ENCODE data around the gene LRFN3.
"Not testable (repeated sequence)": the region's sequence is repeated elsewhere in the genome, so short reads cannot be mapped to it uniquely, and the experiment has no call there.

Gene LRFN3

GRCh38 chr19:35935911-35936737 is at the start of gene LRFN3:
Gene LRFN3 (plus strand): TSS chr19:35936374. CDS start chr19:35939426, 3,052 bp downstream.
- DNase-seq (ENCODE audit: low read depth, low spot score), result peak; percentile 24

GRCh38 chr19:35887197-35887596 is 49.0 kb upstream of the LRFN3 start:
- no peak for DNase-seq (ENCODE audit: low read depth, low spot score)

GRCh38 chr19:35888398-35888797 is 47.8 kb upstream of the LRFN3 start:
- DNase-seq (ENCODE audit: low read depth, low spot score), result no peak

- DNase-seq (ENCODE audit: low read depth, low spot score), result no peak
Observed at GRCh38 chr19:35889370-35890112, 46.6 kb upstream of the LRFN3 start.

DNA sequence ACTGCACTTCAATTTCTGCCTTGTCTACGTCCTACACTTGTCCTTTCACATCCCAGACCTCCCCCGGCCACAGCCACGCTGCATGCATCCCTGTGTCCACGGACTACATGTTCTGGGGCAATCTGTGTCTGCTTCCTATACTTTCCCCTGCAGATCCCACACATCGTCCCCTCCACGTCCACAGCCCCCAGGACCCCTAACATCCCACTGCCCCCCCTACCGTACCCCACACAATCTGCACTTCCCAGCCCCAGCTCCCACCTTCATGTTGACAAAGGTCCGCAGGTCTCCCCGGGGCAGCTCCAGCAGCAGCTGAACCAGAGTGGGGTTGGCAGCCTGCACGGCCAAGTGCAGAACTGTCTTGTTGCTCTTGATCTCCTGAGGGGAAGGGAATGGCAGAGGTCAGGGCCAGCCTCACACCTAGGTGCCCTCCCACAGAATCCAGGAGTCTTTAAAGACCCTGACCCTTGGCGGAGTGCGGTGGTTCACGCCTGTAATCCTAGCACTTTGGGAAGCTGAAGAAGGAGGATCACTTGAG is 46.0 kb upstream of the LRFN3 start:
- no peak for DNase-seq (ENCODE audit: low read depth, low spot score)

- not testable (repeated sequence) for DNase-seq (ENCODE audit: low read depth, low spot score)
Observed at GRCh38 chr19:35891819-35892218, 44.4 kb upstream of the LRFN3 start.

DNA sequence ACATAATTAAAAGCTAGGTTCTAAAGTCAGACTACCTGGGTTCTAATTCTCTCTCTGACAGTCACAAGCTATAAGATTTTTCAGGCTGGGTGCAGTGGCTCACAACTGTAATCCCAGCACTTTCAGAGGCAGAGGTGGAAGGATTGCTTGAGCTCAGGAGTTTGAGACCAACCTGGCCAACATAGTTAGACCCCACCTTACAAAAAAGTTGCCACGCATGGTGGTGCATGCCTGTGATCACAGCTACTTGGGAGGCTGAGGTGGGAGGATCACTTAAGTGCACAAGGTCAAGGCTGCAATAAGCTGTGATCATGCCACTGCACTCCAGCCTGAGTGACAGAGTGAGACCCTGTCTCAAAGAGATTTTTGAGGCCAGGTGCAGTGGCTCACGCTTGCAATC is 41.8 kb upstream of the LRFN3 start:
- no peak for DNase-seq (ENCODE audit: low read depth, low spot score)

DNA sequence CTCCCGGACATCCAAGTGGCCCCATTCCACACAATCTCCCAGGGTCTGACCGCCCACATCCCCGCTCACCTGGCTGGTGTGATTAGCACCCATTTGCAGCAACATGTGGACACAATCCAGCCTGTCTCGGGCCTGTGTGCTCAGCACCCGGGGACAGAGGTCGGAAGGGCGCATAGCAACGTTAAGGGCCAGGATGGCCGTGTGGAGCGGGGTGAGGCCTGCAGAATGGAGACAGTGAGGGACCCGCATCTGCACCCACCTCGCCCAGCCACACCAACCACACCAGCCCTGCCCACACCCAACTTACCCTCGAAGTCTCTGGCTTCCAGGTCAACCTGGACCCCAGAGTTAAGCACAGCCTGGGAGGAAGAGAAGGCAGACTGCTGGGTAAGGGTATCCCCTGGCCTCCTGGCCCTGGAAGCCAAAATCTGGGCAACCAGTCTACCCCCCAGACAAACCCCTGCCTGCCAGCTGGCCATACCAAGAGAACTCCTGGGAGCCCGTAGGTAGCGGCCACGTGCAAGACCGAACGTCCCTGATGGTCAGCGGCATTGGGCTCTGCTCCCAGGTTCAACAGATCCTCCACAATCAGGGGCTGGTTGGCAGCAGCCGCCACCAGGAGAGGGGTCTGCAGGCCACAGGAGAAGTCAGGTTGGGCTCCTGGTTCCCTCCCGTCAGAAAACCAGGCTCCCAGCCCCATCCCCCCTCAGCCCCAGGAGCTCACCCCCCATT is 40.1 kb upstream of the LRFN3 start:
- DNase-seq (ENCODE audit: low read depth, low spot score), result no peak

- no peak for DNase-seq (ENCODE audit: low read depth, low spot score)
Observed at GRCh38 chr19:35896643-35897040, 39.5 kb upstream of the LRFN3 start.

DNA sequence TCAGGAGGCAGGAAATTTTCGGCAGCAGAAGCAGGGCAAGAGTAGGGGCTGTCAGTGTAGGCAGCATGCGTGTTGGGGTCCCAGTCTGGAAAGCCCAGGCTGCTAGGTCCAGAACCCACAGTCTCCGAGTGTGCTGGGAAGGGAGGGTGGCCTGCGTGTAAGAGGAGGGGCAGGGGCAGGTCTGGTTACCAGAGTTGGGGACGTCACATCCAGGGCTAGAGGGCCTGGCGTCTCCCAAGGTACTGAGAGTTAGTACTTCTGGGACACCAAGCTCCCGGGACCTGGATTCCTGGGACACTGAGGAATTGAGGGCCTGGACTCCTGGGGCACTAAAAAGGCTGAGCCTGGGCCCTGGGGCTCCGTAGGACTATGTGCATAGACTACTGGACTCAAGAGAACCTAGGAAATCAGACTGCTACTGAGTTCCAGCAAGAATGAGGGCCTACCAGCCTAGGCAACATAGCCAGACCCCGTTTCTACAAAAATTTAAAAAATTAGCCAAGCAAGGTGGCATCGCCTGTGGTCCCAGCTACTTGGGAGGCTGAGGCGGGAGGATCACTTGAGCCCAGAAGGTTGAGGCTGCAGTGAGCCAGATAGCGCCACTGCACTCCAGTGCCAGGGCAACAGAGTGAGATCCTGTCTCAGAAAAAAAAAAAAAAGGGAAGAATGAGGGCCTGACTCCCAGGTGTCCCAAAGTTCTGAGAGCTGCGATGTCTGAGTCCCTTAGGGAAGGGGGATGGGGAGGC is 38.3 kb upstream of the LRFN3 start:
- DNase-seq (ENCODE audit: low read depth, low spot score), result no peak

DNA sequence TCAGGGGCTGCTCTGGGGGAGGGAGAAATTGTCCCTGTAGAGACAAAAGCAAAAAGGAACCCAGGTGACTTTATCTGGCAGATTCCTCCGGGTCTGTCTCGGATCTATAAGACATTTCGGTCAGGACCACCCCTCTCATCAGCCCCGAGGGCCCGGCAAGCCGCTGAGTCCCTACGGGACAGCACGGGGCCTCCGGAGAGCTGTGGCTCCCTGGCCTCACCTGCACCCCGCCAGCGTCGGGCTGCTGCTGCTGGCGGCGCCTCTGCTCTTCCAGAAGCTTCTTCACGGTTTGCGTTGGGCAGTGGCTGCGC is 37.7 kb upstream of the LRFN3 start:
- DNase-seq (ENCODE audit: low read depth, low spot score), result no peak

DNA sequence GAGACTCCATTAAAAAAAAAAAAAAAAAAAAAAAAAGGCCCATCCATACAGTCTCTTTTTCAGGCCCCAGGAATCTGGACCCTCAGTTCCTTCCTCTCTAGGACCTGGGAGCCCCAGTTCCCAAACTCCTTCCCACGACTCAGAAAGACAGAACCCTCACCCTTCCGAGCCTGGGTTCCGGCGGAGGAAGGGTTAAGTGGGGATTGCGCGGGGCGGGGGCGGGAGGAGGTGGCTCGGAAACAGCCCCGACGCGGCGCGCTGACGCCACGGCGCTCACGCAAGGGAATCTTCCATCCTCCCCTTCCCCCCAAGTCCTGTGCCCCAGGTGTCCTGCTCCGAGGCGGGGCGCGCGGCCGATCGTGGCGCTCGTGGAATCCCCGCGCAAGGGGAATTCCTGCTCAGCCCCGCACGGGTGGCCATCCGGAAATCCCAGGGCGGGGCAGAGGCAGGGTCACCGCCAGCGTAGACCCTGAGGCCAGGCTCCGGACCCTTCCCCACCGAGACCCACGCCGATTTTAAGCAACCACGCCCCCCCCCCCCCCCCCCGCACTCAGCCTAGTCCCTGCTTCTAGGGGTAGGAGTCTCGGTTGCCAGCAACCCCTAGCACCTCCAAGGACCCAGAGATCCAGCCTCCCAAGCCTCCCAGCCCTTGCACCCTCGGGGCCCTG is 36.5 kb upstream of the LRFN3 start:
- no peak for DNase-seq (ENCODE audit: low read depth, low spot score)

DNA sequence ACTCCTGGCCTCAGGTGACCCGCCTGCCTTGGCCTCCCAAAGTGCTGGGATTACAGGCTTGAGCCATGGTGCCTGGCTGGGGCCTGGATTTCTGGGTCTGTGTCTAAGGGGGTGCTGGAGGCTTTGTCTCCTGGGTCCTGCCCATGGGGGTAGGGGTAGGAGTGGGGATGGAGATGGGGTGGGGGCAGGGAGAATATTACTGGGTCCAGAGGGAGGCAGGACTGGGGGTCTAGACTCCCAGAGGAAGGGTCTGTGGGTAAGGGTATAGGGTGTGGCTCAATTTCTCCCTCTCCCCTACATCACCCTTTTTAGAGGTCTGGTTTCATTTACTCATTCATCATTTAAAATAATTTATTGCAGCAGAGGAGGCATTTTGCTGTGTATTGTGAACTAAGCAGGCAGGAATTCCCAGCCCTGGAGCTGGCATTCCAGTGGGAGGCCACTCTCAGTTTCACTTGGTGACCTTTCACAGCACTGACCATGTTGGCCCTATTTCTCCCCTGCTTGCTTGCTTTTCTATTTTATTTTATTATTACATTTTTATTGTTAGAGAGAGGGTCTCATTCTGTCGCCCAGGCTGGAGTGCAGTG is 35.0 kb upstream of the LRFN3 start:
- no peak for DNase-seq (ENCODE audit: low read depth, low spot score)

DNA sequence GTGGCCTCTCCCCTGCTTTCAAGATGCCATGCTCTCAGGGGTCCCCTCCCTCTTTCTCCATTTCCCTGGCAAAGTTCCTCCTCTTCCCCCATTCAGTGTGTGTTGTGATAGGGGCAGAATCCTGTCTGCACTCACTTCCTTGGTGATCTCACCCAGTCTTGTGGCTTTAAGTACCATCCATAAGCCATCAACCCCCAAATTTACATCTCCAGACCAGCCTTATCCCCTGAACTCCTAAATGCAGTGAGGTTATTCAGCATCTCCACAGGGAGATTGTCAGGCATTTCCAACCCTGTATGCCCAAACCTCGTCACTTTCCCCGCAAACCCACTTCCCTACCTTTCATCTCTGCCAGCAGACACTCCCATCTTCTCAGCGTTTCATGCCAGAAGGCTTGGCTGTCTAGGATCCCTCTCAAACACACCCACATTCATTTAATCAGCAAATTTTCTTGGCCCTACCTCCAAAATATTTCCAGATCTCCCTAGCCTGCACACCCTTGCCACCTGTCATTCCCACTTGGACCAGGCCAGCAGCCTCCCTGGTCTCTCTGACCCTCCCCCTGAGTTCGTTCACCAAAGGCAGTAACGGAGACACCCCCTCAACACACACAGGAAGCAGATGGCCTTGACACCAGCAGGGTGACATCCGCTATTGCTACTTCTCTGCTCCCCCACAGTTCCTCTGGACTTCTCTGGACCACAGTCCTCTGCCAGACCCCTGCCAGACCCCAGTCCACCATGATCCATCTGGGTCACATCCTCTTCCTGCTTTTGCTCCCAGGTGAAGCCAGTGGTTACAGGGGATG is 34.1 kb upstream of the LRFN3 start, which contains the start of gene HCST:
HCST (plus strand) TSS at position 676 of the 808 bp plus-strand sequence; CDS start at position 741, 65 bp downstream.
- no peak for DNase-seq (ENCODE audit: low read depth, low spot score)

DNA sequence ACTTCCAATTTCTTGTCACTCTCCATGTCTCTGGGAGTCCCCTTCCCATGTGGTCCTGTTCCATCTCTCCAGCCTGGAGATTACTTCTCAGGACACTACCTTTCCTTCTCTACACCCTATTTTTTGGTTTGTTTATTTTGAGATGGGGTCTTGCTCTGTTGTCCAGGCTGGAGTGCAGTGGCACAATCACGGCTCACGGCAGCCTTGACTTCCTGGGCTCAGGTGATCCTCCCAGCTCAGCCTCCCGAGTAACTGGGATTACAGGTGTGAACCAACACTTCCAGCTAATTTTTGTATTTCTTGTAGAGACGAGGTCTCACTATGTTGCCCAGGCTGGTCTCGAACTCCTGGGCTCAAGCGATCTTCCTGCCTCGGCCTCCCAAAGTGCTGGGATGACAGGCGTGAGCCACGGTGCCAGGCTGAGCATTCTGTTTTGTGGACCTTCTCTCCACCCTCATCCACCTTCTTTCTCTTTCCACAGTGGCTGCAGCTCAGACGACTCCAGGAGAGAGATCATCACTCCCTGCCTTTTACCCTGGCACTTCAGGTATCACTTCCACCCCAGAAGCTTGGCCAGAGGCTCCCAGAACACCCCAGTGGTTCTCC is 33.2 kb upstream of the LRFN3 start:
- no peak for DNase-seq (ENCODE audit: low read depth, low spot score)

- no peak for DNase-seq (ENCODE audit: low read depth, low spot score)
Observed at GRCh38 chr19:35903550-35904179, 32.5 kb upstream of the LRFN3 start.

DNA sequence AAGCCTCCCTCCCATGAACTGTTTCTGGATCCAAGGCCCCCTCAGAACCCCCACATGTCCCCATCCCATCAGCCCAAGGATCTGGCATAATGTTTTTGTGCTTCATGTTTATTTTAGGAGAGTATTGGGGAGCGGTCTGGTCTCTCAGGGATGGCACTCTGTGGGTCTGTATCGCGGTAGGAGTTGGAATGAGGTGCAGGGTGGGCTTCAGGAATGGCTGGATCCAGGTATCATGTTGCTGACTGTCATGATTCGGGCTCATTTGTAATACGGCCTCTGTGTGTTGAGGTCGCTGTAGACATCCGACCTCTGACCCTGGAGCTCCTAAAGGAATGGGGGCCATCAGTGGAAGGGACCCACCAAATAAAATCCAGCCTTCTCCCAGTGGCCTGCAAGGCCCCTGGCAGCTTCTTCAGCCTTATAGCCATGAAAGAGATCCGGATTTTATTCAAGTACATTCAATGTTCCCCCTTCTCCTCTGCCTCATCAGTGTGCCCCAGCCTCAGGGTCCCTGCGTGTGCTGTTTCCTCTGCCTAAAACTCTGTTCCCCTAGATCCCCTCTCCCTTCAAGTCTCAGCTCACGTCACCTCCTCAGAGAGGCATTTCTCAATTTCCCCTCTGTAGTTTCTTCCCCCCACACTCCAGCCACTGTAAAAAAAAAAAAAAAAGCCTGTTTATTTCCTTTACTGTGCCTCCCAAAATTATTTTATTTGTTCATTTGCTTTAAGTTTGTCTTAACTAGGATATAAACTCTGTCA is 31.7 kb upstream of the LRFN3 start:
- no peak for DNase-seq (ENCODE audit: low read depth, low spot score)

GRCh38 chr19:35905178-35905727 is 30.9 kb upstream of the LRFN3 start:
- no peak for DNase-seq (ENCODE audit: low read depth, low spot score)
